Neural progenitor cell (in vitro differentiated cells): ENCODE measurements around the gene PRTFDC1.

ENCODE experiments used
- CTCF ChIP-seq: fragments of 200-600 bp; sonication (generic); IDR thresholded peaks from 2 replicates; pipeline ENCODE4 v1.5.1; 2017; ENCODE audit warnings: antibody characterized with exemption, mild to moderate bottlenecking
- EZH2 ChIP-seq: fragments of 200-600 bp; sonication (generic); IDR thresholded peaks from 2 replicates; pipeline ENCODE4 v1.6.1; 2017; ENCODE audit warnings: antibody characterized with exemption, mild to moderate bottlenecking, moderate library complexity

- TF ChIP-seq EZH2 (no peak), CTCF (no peak)
Measured at GRCh38 chr10:24897326-24897926, 55.0 kb downstream of the PRTFDC1 start.
